Renal pelvis (tissue), 12 donors: Measurements from ENCODE around the gene CSF2. TPM values are rescaled to one million over a fixed set of nuclear protein-coding genes. Genes with fewer than 3 reads are reported as not detected.

Experiments used
- DNase-seq: peaks from one replicate; pipeline ENCODE4 v3.0.0-alpha.2; 2013
- long read RNA-seq, 16 experiments: transcript quantifications; one replicate each; lab custom pipeline, GENCODE V29; 2026
- polyA plus RNA-seq, 3 donors: library from polyadenylated mRNA; unstranded; fragments of 120-200 nt; gene quantifications; one replicate each; pipeline ENCODE4 v1.2.1, GENCODE V29; 2013; ENCODE audit not compliant: insufficient read length in 3 of 3

Gene CSF2
- not detected for polyA plus RNA-seq
- long read RNA-seq, donor 1: 0 reads
- long read RNA-seq, donor 2: 0 reads
- long read RNA-seq, donor 3: 0 reads
- long read RNA-seq, donor 4: 0 reads
- long read RNA-seq, donor 5: 0 reads
- long read RNA-seq, donor 6: 0 reads
- long read RNA-seq, donor 7: 0 reads
- long read RNA-seq, donor 8: 0 reads
- long read RNA-seq, donor 9: 0 reads
- long read RNA-seq, donor 10: 0 reads
- long read RNA-seq, donor 11: 0 reads
- long read RNA-seq, donor 12: 0 reads
- long read RNA-seq, donor 13: 0 reads
- long read RNA-seq, donor 14: 0 reads
- long read RNA-seq, donor 15, partial matches to known transcripts: 0 of 1 reads
- long read RNA-seq, donor 15, other reads (novel, unspliced or antisense): 0 of 1 reads
- long read RNA-seq, donor 16: 0 reads

- DNase-seq: no peak
Observed at GRCh38 chr5:132073231-132074013, at the start of gene CSF2. TSS of gene CSF2 (plus strand) at chr5:132073789. CDS start at chr5:132073824, 35 bp downstream.

- DNase-seq: no peak
Observed at GRCh38 chr5:132024117-132024435, 49.5 kb upstream of the CSF2 start.

- DNase-seq: no peak
Observed at GRCh38 chr5:132024789-132025402, 48.7 kb upstream of the CSF2 start.

GRCh38 chr5:132025403-132025971, 48.1 kb upstream of the CSF2 start:
- DNase-seq: no peak

GRCh38 chr5:132026516-132027008, 47.0 kb upstream of the CSF2 start:
- DNase-seq: no peak

GRCh38 chr5:132027027-132027426, 46.6 kb upstream of the CSF2 start:
- DNase-seq: no peak

- DNase-seq: no peak
Observed at GRCh38 chr5:132029609-132030330, 43.8 kb upstream of the CSF2 start.

- DNase-seq: no peak
Observed at GRCh38 chr5:132030610-132031009, 43.0 kb upstream of the CSF2 start.

GRCh38 chr5:132032196-132032595, 41.4 kb upstream of the CSF2 start:
- DNase-seq: no peak

GRCh38 chr5:132033122-132033521, 40.5 kb upstream of the CSF2 start:
- no peak for DNase-seq

GRCh38 chr5:132037353-132037752, 36.2 kb upstream of the CSF2 start:
- no peak for DNase-seq

GRCh38 chr5:132044207-132044606, 29.4 kb upstream of the CSF2 start:
- DNase-seq: no peak

GRCh38 chr5:132046880-132047299, 26.7 kb upstream of the CSF2 start:
- DNase-seq: no peak

GRCh38 chr5:132049093-132049492, 24.5 kb upstream of the CSF2 start:
- DNase-seq: no peak

GRCh38 chr5:132049559-132049958, 24.0 kb upstream of the CSF2 start:
- DNase-seq: no peak

- DNase-seq: no peak
Observed at GRCh38 chr5:132050136-132050535, 23.5 kb upstream of the CSF2 start.

- DNase-seq: no peak
Observed at GRCh38 chr5:132050661-132051552, 22.7 kb upstream of the CSF2 start.

GRCh38 chr5:132052520-132052919, 21.1 kb upstream of the CSF2 start:
- DNase-seq: no peak

- no peak for DNase-seq
Observed at GRCh38 chr5:132053483-132053882, 20.1 kb upstream of the CSF2 start.

GRCh38 chr5:132054031-132054696, 19.4 kb upstream of the CSF2 start:
- DNase-seq: no peak
